ENCODE measurements around the gene NT5C1A. TPM values are rescaled to one million over a fixed set of nuclear protein-coding genes. Genes with fewer than 3 reads are reported as not detected.

The NT5C1A gene
- total RNA-seq, 2 experiments from 2014 or later, result 1.1 to 1.3 TPM

DNA sequence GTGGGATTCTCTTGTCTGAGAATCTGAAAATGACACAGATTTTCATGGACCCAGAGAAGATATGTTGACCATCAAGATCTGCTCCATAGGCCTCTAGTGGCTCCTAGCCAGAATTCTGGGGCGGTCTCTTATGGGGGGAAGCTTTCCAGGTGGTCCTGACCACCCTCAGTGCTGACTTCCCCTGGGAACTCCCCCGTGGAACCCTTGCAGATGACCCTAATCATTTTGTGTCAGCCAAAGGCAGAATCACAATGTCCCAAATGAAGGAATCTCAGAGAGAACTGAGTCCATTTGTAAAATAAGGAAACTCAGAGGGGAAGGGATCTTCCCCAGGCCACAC lies 36.1 kb downstream of the NT5C1A start:
- POLR2A ChIA-PET, result no interaction called here
- no peak for DNase-seq

GRCh38 chr1:39635205-39635870 lies 36.6 kb downstream of the NT5C1A start:
- intact Hi-C loops (cut with DNase I, micrococcal nuclease), result no loop called here
- DNase-seq (no peak), ATAC-seq (ENCODE audit: poor library complexity) (no peak)
- H3K36me3 Mint-ChIP-seq (ENCODE audit: low read depth), result no peaks in the 10 kb centered on the region
- Histone ChIP-seq H3K9me3 (ENCODE audit: control insufficient read depth in 1 of 2, insufficient read depth in 1 of 2, low read length in 2 of 2) (no peaks in the 10 kb centered on the region), H3K27me3 (ENCODE audit: control insufficient read depth in 1 of 2, insufficient read depth in 2 of 2, low read length in 2 of 2) (peaks cover 11 to 25% of the 10 kb centered on the region in 2 experiments), H3K4me3 (ENCODE audit: low read length) (no peak overlapping the region), H3K27ac (ENCODE audit: low read depth in 1 of 2, low read length in 2 of 2) (no peak overlapping the region), H3K4me1 (ENCODE audit: insufficient read depth, low read length) (peaks cover 6% of the 10 kb centered on the region), H3K36me3 (ENCODE audit: insufficient read depth, low read length) (no peaks in the 10 kb centered on the region)
- no peak for TF ChIP-seq CTCF (IDR thresholded peaks at IDR 0.05)
- no peak overlapping the region for H3K27ac Mint-ChIP-seq
- no peak overlapping the region for H3K4me3 Mint-ChIP-seq
- POLR2A ChIA-PET, result no interaction called here
- no peaks in the 10 kb centered on the region for H3K9me3 Mint-ChIP-seq
- H3K4me1 Mint-ChIP-seq (ENCODE audit: low read depth), result no peaks in the 10 kb centered on the region
- H3K27me3 Mint-ChIP-seq, result peaks cover 59% of the 10 kb centered on the region
- CTCF ChIA-PET, result no interaction called here

More for the DNA sequence above, 36.1 kb downstream of the NT5C1A start:
- TF ChIP-seq CTCF (IDR thresholded peaks at IDR 0.05), result no peak
- ATAC-seq (ENCODE audit: poor library complexity), result no peak
- no peak overlapping the region for H3K4me3 ChIP-seq (ENCODE audit: low read length)
- intact Hi-C loops (cut with DNase I, micrococcal nuclease), result no loop called here
- H3K27ac ChIP-seq (ENCODE audit: low read depth in 1 of 2, low read length in 2 of 2), result no peak overlapping the region
- no peaks in the 10 kb centered on the region for H3K9me3 ChIP-seq (ENCODE audit: control insufficient read depth in 1 of 2, insufficient read depth in 1 of 2, low read length in 2 of 2)
- Mint-ChIP-seq H3K27ac (no peak overlapping the region), H3K4me3 (no peak overlapping the region), H3K9me3 (no peaks in the 10 kb centered on the region), H3K36me3 (ENCODE audit: low read depth) (no peaks in the 10 kb centered on the region), H3K27me3 (peaks cover 59% of the 10 kb centered on the region), H3K4me1 (ENCODE audit: low read depth) (no peaks in the 10 kb centered on the region)
- CTCF ChIA-PET, result no interaction called here
- peaks cover 6% of the 10 kb centered on the region for H3K4me1 ChIP-seq (ENCODE audit: insufficient read depth, low read length)
- H3K36me3 ChIP-seq (ENCODE audit: insufficient read depth, low read length), result no peaks in the 10 kb centered on the region
- H3K27me3 ChIP-seq (ENCODE audit: control insufficient read depth in 1 of 2, insufficient read depth in 2 of 2, low read length in 2 of 2), result peaks cover 11 to 25% of the 10 kb centered on the region in 2 experiments

GRCh38 chr1:39633422-39633821 lies 38.5 kb downstream of the NT5C1A start:
- no peaks in the 10 kb centered on the region for H3K36me3 ChIP-seq (ENCODE audit: insufficient read depth, low read length)
- Mint-ChIP-seq H3K27ac (no peak overlapping the region), H3K27me3 (peaks cover 52% of the 10 kb centered on the region), H3K4me3 (no peak overlapping the region), H3K36me3 (ENCODE audit: low read depth) (no peaks in the 10 kb centered on the region), H3K4me1 (ENCODE audit: low read depth) (no peaks in the 10 kb centered on the region), H3K9me3 (no peaks in the 10 kb centered on the region)
- no peak overlapping the region for H3K4me3 ChIP-seq (ENCODE audit: low read length)
- ATAC-seq (ENCODE audit: poor library complexity) (no peak), DNase-seq (no peak)
- no peak overlapping the region for H3K27ac ChIP-seq (ENCODE audit: low read depth in 1 of 2, low read length in 2 of 2)
- POLR2A ChIA-PET, result no interaction called here
- H3K4me1 ChIP-seq (ENCODE audit: insufficient read depth, low read length), result no peaks in the 10 kb centered on the region
- CTCF ChIA-PET, result no interaction called here
- H3K27me3 ChIP-seq (ENCODE audit: control insufficient read depth in 1 of 2, insufficient read depth in 2 of 2, low read length in 2 of 2), result peaks cover 11 to 17% of the 10 kb centered on the region in 2 experiments
- intact Hi-C loops (cut with DNase I, micrococcal nuclease), result no loop called here
- H3K9me3 ChIP-seq (ENCODE audit: control insufficient read depth in 1 of 2, insufficient read depth in 1 of 2, low read length in 2 of 2), result no peaks in the 10 kb centered on the region
- TF ChIP-seq CTCF (IDR thresholded peaks at IDR 0.05), result no peak
